ENCODE results near the gene STARD7. TPM values are rescaled to one million over a fixed set of nuclear protein-coding genes. Genes with fewer than 3 reads are reported as not detected.

The STARD7 gene
- total RNA-seq, 2 experiments from 2014 or later = 151 to 173 TPM

GRCh38 chr2:96197546-96198255 lies 10.9 kb downstream of the STARD7 start:
- intact Hi-C loops (cut with DNase I, micrococcal nuclease) = no loop called here
- H3K4me1 Mint-ChIP-seq = peaks cover 46% of the 10 kb centered on the region
- H3K9me3 Mint-ChIP-seq (ENCODE audit: low read depth) = no peaks in the 10 kb centered on the region
- no peaks in the 10 kb centered on the region for H3K27me3 Mint-ChIP-seq
- ChIA-PET CTCF (no interaction called here), POLR2A (no interaction called here)
- DNase-seq (no peak), ATAC-seq (no peak)
- no peak overlapping the region for H3K4me3 Mint-ChIP-seq
- peaks cover 36% of the 10 kb centered on the region for H3K36me3 Mint-ChIP-seq (ENCODE audit: low read depth)
- H3K27ac Mint-ChIP-seq = peak overlapping the region; percentile 29

- Mint-ChIP-seq H3K9me3 (ENCODE audit: low read depth) (no peaks in the 10 kb centered on the region), H3K4me1 (peaks cover 33% of the 10 kb centered on the region), H3K36me3 (ENCODE audit: low read depth) (peaks cover 49% of the 10 kb centered on the region), H3K27ac (peak overlapping the region; percentile 17), H3K27me3 (no peaks in the 10 kb centered on the region), H3K4me3 (no peak overlapping the region)
- ChIA-PET POLR2A (interaction anchor here (0.7 kb wide), 2 partner anchors 53 to 362 kb away, joined by 3 to 7 read pairs; no protein-coding TSS in a partner anchor), CTCF (interaction anchor here (0.7 kb wide), 1 partner anchor 15 kb away, joined by 3 read pairs; no protein-coding TSS in a partner anchor)
- no peak for ATAC-seq
- intact Hi-C loops (cut with DNase I, micrococcal nuclease) = loop anchor here in 1 of 2 experiments (2.0 kb wide), 1 partner anchor 15 kb away; no protein-coding TSS in a partner anchor
- DNase-seq = no peak
Observed at GRCh38 chr2:96195410-96196066, 13.1 kb downstream of the STARD7 start.

- no peaks in the 10 kb centered on the region for H3K9me3 Mint-ChIP-seq (ENCODE audit: low read depth)
- peaks cover 46% of the 10 kb centered on the region for H3K36me3 Mint-ChIP-seq (ENCODE audit: low read depth)
- peaks cover 6% of the 10 kb centered on the region for H3K4me1 Mint-ChIP-seq
- intact Hi-C loops (cut with DNase I, micrococcal nuclease) = no loop called here
- no peak overlapping the region for H3K4me3 Mint-ChIP-seq
- ATAC-seq (no peak), DNase-seq (no peak)
- ChIA-PET CTCF (interaction anchor here (0.8 to 1.7 kb wide), 3 partner anchors 18 to 200 kb away, joined by 3 to 4 read pairs (median 4); partner anchors contain the start of gene ADRA2B), POLR2A (no interaction called here)
- peak overlapping the region; percentile 13 for H3K27ac Mint-ChIP-seq
- H3K27me3 Mint-ChIP-seq = no peaks in the 10 kb centered on the region
Observed at GRCh38 chr2:96191937-96192670, 16.5 kb downstream of the STARD7 start.

GRCh38 chr2:96188821-96189526 lies 19.7 kb downstream of the STARD7 start:
- Mint-ChIP-seq H3K4me3 (no peak overlapping the region), H3K9me3 (ENCODE audit: low read depth) (no peaks in the 10 kb centered on the region), H3K27ac (no peak overlapping the region), H3K36me3 (ENCODE audit: low read depth) (peaks cover 60% of the 10 kb centered on the region), H3K4me1 (no peaks in the 10 kb centered on the region), H3K27me3 (no peaks in the 10 kb centered on the region)
- POLR2A ChIA-PET = no interaction called here
- DNase-seq = no peak
- intact Hi-C loops (cut with DNase I, micrococcal nuclease) = no loop called here
- no peak for ATAC-seq
- CTCF ChIA-PET = interaction anchor here (0.7 to 1.2 kb wide), 3 partner anchors 29 to 72 kb away, joined by 3 read pairs; no protein-coding TSS in a partner anchor

- no peaks in the 10 kb centered on the region for H3K9me3 Mint-ChIP-seq (ENCODE audit: low read depth)
- H3K4me3 Mint-ChIP-seq = no peak overlapping the region
- no peaks in the 10 kb centered on the region for H3K4me1 Mint-ChIP-seq
- intact Hi-C loops (cut with DNase I, micrococcal nuclease) = no loop called here
- ATAC-seq = no peak
- ChIA-PET CTCF (interaction anchor here (0.8 to 1.9 kb wide), 2 partner anchors 12 to 48 kb away, joined by 3 to 11 read pairs; partner anchors contain the start of gene ASTL), POLR2A (no interaction called here)
- H3K27me3 Mint-ChIP-seq = no peaks in the 10 kb centered on the region
- no peak for DNase-seq
- H3K36me3 Mint-ChIP-seq (ENCODE audit: low read depth) = peaks cover 41% of the 10 kb centered on the region
- H3K27ac Mint-ChIP-seq = no peak overlapping the region
Observed at GRCh38 chr2:96186562-96186961, 22.1 kb downstream of the STARD7 start.

- H3K36me3 Mint-ChIP-seq (ENCODE audit: low read depth) = peaks cover 36% of the 10 kb centered on the region
- no peaks in the 10 kb centered on the region for H3K4me1 Mint-ChIP-seq
- ChIA-PET POLR2A (no interaction called here), CTCF (interaction anchor here (0.6 to 1.6 kb wide), 3 partner anchors 11 to 69 kb away, joined by 3 to 5 read pairs (median 4); partner anchors contain the start of gene ASTL)
- peak overlapping the region; percentile 49 for H3K27ac Mint-ChIP-seq
- H3K27me3 Mint-ChIP-seq = no peaks in the 10 kb centered on the region
- intact Hi-C loops (cut with DNase I, micrococcal nuclease) = no loop called here
- ATAC-seq = no peak
- no peak for DNase-seq
- no peak overlapping the region for H3K4me3 Mint-ChIP-seq
- no peaks in the 10 kb centered on the region for H3K9me3 Mint-ChIP-seq (ENCODE audit: low read depth)
Observed at GRCh38 chr2:96185516-96185915, 23.1 kb downstream of the STARD7 start.

GRCh38 chr2:96184989-96185388 lies 23.6 kb downstream of the STARD7 start:
- H3K4me1 Mint-ChIP-seq = no peaks in the 10 kb centered on the region
- no peaks in the 10 kb centered on the region for H3K9me3 Mint-ChIP-seq (ENCODE audit: low read depth)
- H3K36me3 Mint-ChIP-seq (ENCODE audit: low read depth) = peaks cover 36% of the 10 kb centered on the region
- intact Hi-C loops (cut with DNase I, micrococcal nuclease) = no loop called here
- H3K27ac Mint-ChIP-seq = peak overlapping the region; percentile 49
- CTCF ChIA-PET = interaction anchor here (0.5 to 1.6 kb wide), 4 partner anchors 11 to 164 kb away, joined by 3 to 5 read pairs (median 4); partner anchors contain the start of gene ASTL
- H3K27me3 Mint-ChIP-seq = no peaks in the 10 kb centered on the region
- ATAC-seq = no peak
- no peak for DNase-seq
- POLR2A ChIA-PET = no interaction called here
- no peak overlapping the region for H3K4me3 Mint-ChIP-seq

- ChIA-PET CTCF (interaction anchor here (0.5 kb wide), 1 partner anchor 165 kb away, joined by 4 read pairs; no protein-coding TSS in a partner anchor), POLR2A (no interaction called here)
- DNase-seq = no peak
- peaks cover 33% of the 10 kb centered on the region for H3K36me3 Mint-ChIP-seq (ENCODE audit: low read depth)
- H3K27me3 Mint-ChIP-seq = no peaks in the 10 kb centered on the region
- no peak overlapping the region for H3K27ac Mint-ChIP-seq
- H3K4me3 Mint-ChIP-seq = no peak overlapping the region
- intact Hi-C loops (cut with DNase I, micrococcal nuclease) = no loop called here
- no peak for ATAC-seq
- no peaks in the 10 kb centered on the region for H3K4me1 Mint-ChIP-seq
- H3K9me3 Mint-ChIP-seq (ENCODE audit: low read depth) = no peaks in the 10 kb centered on the region
Observed at GRCh38 chr2:96184188-96184587, 24.4 kb downstream of the STARD7 start.

- ChIA-PET CTCF (interaction anchor here (1.0 to 1.5 kb wide), 3 partner anchors 20 to 43 kb away, joined by 3 to 7 read pairs (median 3); partner anchors contain the start of gene ASTL), POLR2A (no interaction called here)
- no peak overlapping the region for H3K4me3 Mint-ChIP-seq
- DNase-seq = no peak
- peak; percentile 19 for ATAC-seq
- H3K27ac Mint-ChIP-seq = no peak overlapping the region
- H3K27me3 Mint-ChIP-seq = no peaks in the 10 kb centered on the region
- no peaks in the 10 kb centered on the region for H3K9me3 Mint-ChIP-seq (ENCODE audit: low read depth)
- intact Hi-C loops (cut with DNase I, micrococcal nuclease) = loop anchor here in 1 of 2 experiments (2.0 kb wide), 1 partner anchor 13 kb away; no protein-coding TSS in a partner anchor
- H3K36me3 Mint-ChIP-seq (ENCODE audit: low read depth) = peaks cover 24% of the 10 kb centered on the region
- no peaks in the 10 kb centered on the region for H3K4me1 Mint-ChIP-seq
Observed at GRCh38 chr2:96181529-96181928, 27.1 kb downstream of the STARD7 start.

- ATAC-seq (peak; percentile 49), DNase-seq (no peak)
- Mint-ChIP-seq H3K4me1 (no peaks in the 10 kb centered on the region), H3K27ac (no peak overlapping the region), H3K4me3 (no peak overlapping the region), H3K36me3 (ENCODE audit: low read depth) (peaks cover 15% of the 10 kb centered on the region), H3K9me3 (ENCODE audit: low read depth) (no peaks in the 10 kb centered on the region), H3K27me3 (no peaks in the 10 kb centered on the region)
- ChIA-PET POLR2A (no interaction called here), CTCF (interaction anchor here (0.6 to 1.6 kb wide), 6 partner anchors 9 to 298 kb away, joined by 3 to 7 read pairs (median 4); partner anchors contain the start of gene ASTL)
- intact Hi-C loops (cut with DNase I, micrococcal nuclease) = loop anchor here in 1 of 2 experiments (2.0 kb wide), 1 partner anchor 14 kb away; no protein-coding TSS in a partner anchor
Observed at GRCh38 chr2:96180521-96180920, 28.1 kb downstream of the STARD7 start.

Measured in activated CD4-positive, alpha-beta T cell treated with anti-CD3 and anti-CD28 coated beads for 36 hours (primary cell).